Stimulated activated CD4-positive, alpha-beta T cell treated with anti-CD3 and anti-CD28 coated beads, Interleukin-4, amount 100 ng/mL, for 4 hours (primary cell): ENCODE results near the gene ATP2B3.

Source experiments
- DNase-seq, 2 experiments: peaks; one replicate each; pipeline ENCODE4 v3.0.0-alpha.2; 2020

Gene ATP2B3

DNA sequence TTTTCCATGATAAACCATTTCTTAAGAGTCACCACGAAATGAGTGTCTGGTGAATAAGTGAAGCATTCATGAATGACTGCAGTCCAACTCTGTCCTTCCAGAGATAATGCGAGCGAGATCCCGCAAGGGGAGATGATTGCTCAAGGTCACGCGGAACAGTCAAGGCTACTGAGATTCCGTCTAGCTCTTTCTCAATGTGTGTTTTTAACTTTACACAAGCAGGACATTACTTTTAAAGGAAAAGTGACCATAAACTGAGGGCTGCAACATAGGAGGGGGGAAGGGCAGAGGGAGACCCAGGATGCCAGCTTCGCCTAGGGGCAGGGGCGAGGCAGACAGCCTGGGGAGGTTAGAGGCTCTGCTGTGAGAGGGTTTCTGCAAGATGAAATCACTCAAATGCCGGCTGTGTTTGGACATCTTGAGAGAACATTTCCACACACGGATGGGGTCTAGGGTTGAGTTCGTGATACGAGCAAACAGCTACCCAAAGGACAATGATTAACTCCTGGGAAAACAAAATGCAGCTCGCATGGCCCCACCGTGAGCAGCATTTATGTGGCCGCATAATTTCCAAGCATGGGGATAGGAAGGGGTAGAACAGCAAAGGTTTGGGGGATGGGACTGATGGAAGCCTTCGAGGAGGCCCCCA, 105.3 kb downstream of the ATP2B3 start:
- DNase-seq: no peak

DNA sequence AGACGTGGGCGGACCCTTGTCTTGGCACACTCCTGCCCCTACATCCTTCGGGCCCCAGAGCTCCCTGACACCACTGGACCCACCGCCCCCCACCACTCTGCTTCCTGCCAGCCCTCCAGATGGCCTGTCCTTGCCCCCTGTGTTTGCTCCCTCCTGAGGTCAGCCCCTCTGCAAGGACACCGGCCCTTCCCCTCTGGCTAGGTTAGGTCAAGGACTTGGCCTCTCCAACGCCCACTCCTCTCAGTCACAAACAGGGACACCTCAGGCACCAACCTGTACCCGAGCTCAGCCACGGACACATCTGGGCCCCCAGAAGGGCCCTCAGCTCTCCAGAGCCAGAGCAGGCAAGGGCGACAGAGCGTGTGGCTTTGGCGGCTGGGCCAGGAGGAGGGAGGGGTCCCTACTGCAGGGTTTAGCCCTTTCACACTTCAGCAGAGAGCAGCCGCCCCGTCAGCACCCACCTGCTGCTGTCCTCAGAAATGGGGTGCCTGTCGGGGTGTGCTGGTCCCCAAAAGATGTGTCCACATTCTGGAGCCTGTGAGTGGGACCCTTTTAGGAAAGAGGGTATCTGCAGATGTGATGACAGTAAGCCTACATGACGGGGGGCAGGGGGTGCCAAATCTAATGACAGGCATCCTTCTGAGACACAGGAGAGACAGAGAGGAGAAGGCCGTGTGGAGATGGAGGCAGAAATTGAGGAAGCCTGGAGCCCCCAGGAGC, 106.0 kb downstream of the ATP2B3 start:
- DNase-seq: no peak

GRCh38 chrX:153624196-153625091, 107.0 kb downstream of the ATP2B3 start:
- no peak for DNase-seq

GRCh38 chrX:153625271-153626024, 108.0 kb downstream of the ATP2B3 start:
- DNase-seq: no peak

- DNase-seq: no peak
These were observed 108.7 kb downstream of the ATP2B3 start for GRCh38 chrX:153626025-153626633.

- DNase-seq: no peak
These were observed 109.6 kb downstream of the ATP2B3 start for GRCh38 chrX:153626863-153627674.

DNA sequence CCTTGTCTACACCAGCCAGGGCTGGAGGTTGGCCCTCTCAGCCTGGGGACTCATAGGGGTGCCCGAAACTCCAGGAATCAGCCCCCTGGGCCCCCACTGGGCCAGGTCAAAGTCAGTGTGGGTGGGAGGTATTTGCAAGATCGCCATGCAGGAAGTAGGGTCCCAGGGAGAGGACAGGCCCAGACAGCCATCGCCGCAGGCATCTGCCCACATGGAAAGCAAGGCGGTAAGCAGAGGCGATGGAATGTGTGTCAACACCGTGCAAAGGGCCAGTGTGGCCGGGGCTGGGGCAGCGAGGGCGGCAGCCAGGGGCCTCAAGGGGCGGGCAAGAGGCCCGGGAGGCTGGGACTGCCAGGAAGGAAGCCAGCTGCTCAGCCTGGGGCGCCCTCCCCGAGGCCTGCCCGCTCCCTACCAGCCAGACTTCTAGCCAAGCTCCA, 110.3 kb downstream of the ATP2B3 start:
- no peak for DNase-seq

- DNase-seq: no peak
These were observed 110.7 kb downstream of the ATP2B3 start for GRCh38 chrX:153628129-153628528.

- no peak for DNase-seq
These were observed 111.2 kb downstream of the ATP2B3 start for GRCh38 chrX:153628665-153629064.

GRCh38 chrX:153631346-153631745, 113.9 kb downstream of the ATP2B3 start:
- no peak for DNase-seq

GRCh38 chrX:153631907-153632594, 114.6 kb downstream of the ATP2B3 start:
- DNase-seq: no peak
